Prostate gland (tissue), 2 donors: Measurements from ENCODE around the gene ZNF639.

Source experiments
- CTCF ChIP-seq, 4 experiments: fragments of 200-600 bp in 2 of 4; fragments of 450-650 bp in 2 of 4; sonication (generic) in 2 of 4; IDR thresholded peaks; 1 replicate in 3 of 4; 2 replicates in 1 of 4; pipeline ENCODE4 v1.5.1; 2016 to 2019; ENCODE audit warnings: antibody characterized with exemption in 4 of 4, mild to moderate bottlenecking in 2 of 4, moderate library complexity in 2 of 4
- POLR2A ChIP-seq: fragments of 450-650 bp; IDR thresholded peaks from one replicate; pipeline ENCODE4 v1.6.1; 2016; ENCODE audit warnings: antibody characterized with exemption, mild to moderate bottlenecking

- TF ChIP-seq CTCF (IDR thresholded peaks at IDR 0.05) (no peak), POLR2A (no peak)
These were observed 36.5 kb upstream of the ZNF639 start for GRCh38 chr3:179286331-179286730.
